Mesothelial cell of epicardium (in vitro differentiated cells): ENCODE measurements around the gene AFF3. TPM values are rescaled to one million over a fixed set of nuclear protein-coding genes. Genes with fewer than 3 reads are reported as not detected.

Experiments
- DNase-seq, 2 experiments: peaks; one replicate each; pipeline ENCODE4 v3.0.0; 2021; ENCODE audit warnings: low spot score in 2 of 2; ENCODE audit not compliant: unreplicated experiment in 2 of 2
- H3K27ac Mint-ChIP-seq: 2 replicates; pipeline ENCODE4 v1.8.0; 2021; ENCODE audit warnings: mixed read lengths
- H3K27me3 Mint-ChIP-seq: 2 replicates; pipeline ENCODE4 v1.8.0; 2021; ENCODE audit warnings: low read depth, mixed read lengths
- H3K36me3 Mint-ChIP-seq: 2 replicates; pipeline ENCODE4 v1.8.0; 2021; ENCODE audit warnings: mixed read lengths
- H3K4me1 Mint-ChIP-seq: 2 replicates; pipeline ENCODE4 v1.8.0; 2021; ENCODE audit warnings: mixed read lengths
- H3K4me3 Mint-ChIP-seq: 2 replicates; pipeline ENCODE4 v1.8.0; 2021; ENCODE audit warnings: mild to moderate bottlenecking, moderate library complexity, mixed read lengths
- H3K9me3 Mint-ChIP-seq: 2 replicates; pipeline ENCODE4 v1.8.0; 2021; ENCODE audit warnings: mixed read lengths
- CTCF ChIP-seq: fragments of 200-600 bp; sonication (generic); IDR thresholded peaks from one replicate; pipeline ENCODE4 v1.5.0; 2021; ENCODE audit warnings: antibody characterized with exemption; ENCODE audit not compliant: unreplicated experiment
- total RNA-seq: library from RNA; stranded (reverse); gene quantifications from 3 replicates; pipeline ENCODE4 v1.2.1, GENCODE V29; 2021

The AFF3 gene
- total RNA-seq, 1 donor from 2014 or later = 14.4 TPM

- no peaks in the 10 kb centered on the region for H3K36me3 Mint-ChIP-seq
Measured at GRCh38 chr2:99656994-99657393, 485.4 kb downstream of the AFF3 start.

DNA sequence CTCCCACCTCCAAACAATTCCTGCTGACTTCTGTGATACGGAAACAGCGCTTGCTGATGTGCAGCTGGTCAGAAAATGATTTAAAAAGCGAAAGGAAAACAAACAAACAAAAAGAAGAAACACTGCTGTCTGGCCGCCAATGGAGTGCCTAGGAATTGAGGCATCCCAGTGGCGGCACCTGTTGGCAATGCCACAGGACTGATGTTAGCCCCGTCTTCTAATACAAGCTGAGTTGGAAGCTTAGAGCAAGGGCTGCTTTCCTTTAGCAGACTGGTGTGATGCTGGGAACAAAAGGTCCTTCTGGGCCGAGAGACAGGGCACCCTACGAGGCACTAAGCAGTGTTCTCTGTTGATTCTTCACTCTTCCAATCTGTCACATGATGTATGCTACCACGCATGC is 489.0 kb downstream of the AFF3 start:
- Mint-ChIP-seq H3K36me3 (no peaks in the 10 kb centered on the region), H3K4me3 (no peak overlapping the region), H3K27me3 (no peaks in the 10 kb centered on the region), H3K27ac (no peak overlapping the region), H3K9me3 (no peaks in the 10 kb centered on the region), H3K4me1 (peaks cover 12% of the 10 kb centered on the region)
- DNase-seq = no peak
- TF ChIP-seq CTCF = no peak

More at GRCh38 chr2:99656994-99657393, 485.4 kb downstream of the AFF3 start:
- H3K9me3 Mint-ChIP-seq = no peaks in the 10 kb centered on the region
- H3K27ac Mint-ChIP-seq = no peak overlapping the region
- H3K4me1 Mint-ChIP-seq = no peaks in the 10 kb centered on the region
- no peak for TF ChIP-seq CTCF
- H3K27me3 Mint-ChIP-seq = no peaks in the 10 kb centered on the region
- no peak overlapping the region for H3K4me3 Mint-ChIP-seq
- DNase-seq = no peak

- Mint-ChIP-seq H3K9me3 (no peaks in the 10 kb centered on the region), H3K36me3 (no peaks in the 10 kb centered on the region), H3K4me1 (peaks cover 16% of the 10 kb centered on the region)
Measured at GRCh38 chr2:99652862-99653261, 489.5 kb downstream of the AFF3 start.

GRCh38 chr2:99651930-99652670 is 490.3 kb downstream of the AFF3 start:
- Mint-ChIP-seq H3K27me3 (no peaks in the 10 kb centered on the region), H3K4me3 (no peak overlapping the region), H3K36me3 (no peaks in the 10 kb centered on the region), H3K27ac (no peak overlapping the region), H3K4me1 (peaks cover 16% of the 10 kb centered on the region), H3K9me3 (no peaks in the 10 kb centered on the region)
- no peak for DNase-seq
- no peak for TF ChIP-seq CTCF

More at GRCh38 chr2:99652862-99653261, 489.5 kb downstream of the AFF3 start:
- no peak overlapping the region for H3K4me3 Mint-ChIP-seq
- DNase-seq = no peak
- H3K27ac Mint-ChIP-seq = no peak overlapping the region
- TF ChIP-seq CTCF = no peak
- H3K27me3 Mint-ChIP-seq = no peaks in the 10 kb centered on the region

DNA sequence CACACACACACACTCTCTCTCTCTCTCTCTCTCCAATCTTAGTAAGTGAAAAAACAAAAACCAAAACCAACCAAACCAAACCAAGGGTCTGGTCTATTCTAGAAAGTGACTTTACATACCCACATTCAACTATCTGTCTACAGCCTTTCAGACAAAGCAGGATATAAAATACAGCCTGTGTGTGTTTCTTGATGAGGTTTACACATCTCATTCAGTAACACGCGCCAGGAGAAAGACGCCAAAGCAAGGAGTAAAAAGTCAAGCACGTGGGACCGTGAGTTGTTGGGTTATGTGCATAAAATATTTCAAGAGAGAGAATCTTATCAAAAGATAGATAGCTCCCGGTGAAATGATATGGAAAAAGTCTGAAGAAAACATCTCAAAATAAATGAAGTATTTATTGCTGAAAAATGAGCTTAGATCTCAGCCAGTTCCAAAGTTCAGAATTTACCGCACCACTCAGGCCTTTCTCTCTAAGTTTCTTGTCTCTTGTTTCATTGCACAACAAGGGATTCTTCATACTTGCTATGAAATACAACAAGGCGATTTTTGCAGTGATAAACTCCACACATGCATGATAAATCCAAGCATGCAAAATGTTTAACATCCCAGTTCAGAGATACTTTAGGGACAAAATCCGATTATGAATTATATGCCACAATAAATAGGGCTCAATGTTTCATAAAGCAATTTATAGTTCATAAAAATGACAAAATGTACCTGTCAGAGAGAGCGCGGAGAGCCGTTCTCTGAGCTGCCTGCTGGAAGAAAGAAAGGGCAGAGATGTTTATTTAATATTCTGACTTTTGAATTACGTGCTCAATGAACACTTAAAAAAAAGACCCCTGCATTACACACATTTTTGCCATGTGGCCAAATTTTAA is 493.2 kb downstream of the AFF3 start:
- peaks cover 4% of the 10 kb centered on the region for H3K9me3 Mint-ChIP-seq
- H3K27me3 Mint-ChIP-seq = no peaks in the 10 kb centered on the region
- H3K36me3 Mint-ChIP-seq = no peaks in the 10 kb centered on the region
- TF ChIP-seq CTCF = no peak
- H3K4me1 Mint-ChIP-seq = peaks cover 22% of the 10 kb centered on the region
- no peak overlapping the region for H3K4me3 Mint-ChIP-seq
- H3K27ac Mint-ChIP-seq = no peak overlapping the region
- DNase-seq = no peak
